ENCODE data around the gene RANBP1.

Gene RANBP1

GRCh38 chr22:20138868-20139267, 23.0 kb downstream of the RANBP1 start:
- DNase-seq, result no peak

GRCh38 chr22:20139391-20140106, 23.6 kb downstream of the RANBP1 start:
- no peak for DNase-seq

GRCh38 chr22:20140107-20140445, 24.2 kb downstream of the RANBP1 start:
- DNase-seq, result no peak

GRCh38 chr22:20140521-20140964, 24.6 kb downstream of the RANBP1 start:
- no peak for DNase-seq

GRCh38 chr22:20141186-20142077, 25.5 kb downstream of the RANBP1 start:
- peak; percentile 79 for DNase-seq

- DNase-seq, result no peak
These were observed 27.1 kb downstream of the RANBP1 start for GRCh38 chr22:20142711-20143621.

GRCh38 chr22:20143883-20144665, 28.2 kb downstream of the RANBP1 start:
- DNase-seq, result no peak

GRCh38 chr22:20145206-20145831, 29.4 kb downstream of the RANBP1 start:
- no peak for DNase-seq

- no peak for DNase-seq
These were observed 29.9 kb downstream of the RANBP1 start for GRCh38 chr22:20145832-20146223.

- no peak for DNase-seq
These were observed 30.9 kb downstream of the RANBP1 start for GRCh38 chr22:20146777-20147176.

GRCh38 chr22:20147237-20147988, 31.5 kb downstream of the RANBP1 start:
- DNase-seq, result no peak

- no peak for DNase-seq
These were observed 32.5 kb downstream of the RANBP1 start for GRCh38 chr22:20148414-20148813.

GRCh38 chr22:20149257-20150250, 33.6 kb downstream of the RANBP1 start:
- no peak for DNase-seq

GRCh38 chr22:20150381-20151275, 34.7 kb downstream of the RANBP1 start, which contains the start of gene CCDC188:
TSS of gene CCDC188 (minus strand) at chr22:20151055. CDS start at chr22:20150986, 69 bp downstream.
- DNase-seq, result no peak

- no peak for DNase-seq
These were observed 35.3 kb downstream of the RANBP1 start for GRCh38 chr22:20151276-20151588.

- no peak for DNase-seq
These were observed 36.6 kb downstream of the RANBP1 start for GRCh38 chr22:20152464-20152890.

GRCh38 chr22:20153945-20154344, 38.0 kb downstream of the RANBP1 start:
- DNase-seq, result no peak

GRCh38 chr22:20154602-20155187, 38.8 kb downstream of the RANBP1 start:
- DNase-seq, result no peak

Measured in fibroblast of skin of back (primary cell).